WTC11 (cell line): ENCODE results near the gene BORCS6. TPM values are rescaled to one million over a fixed set of nuclear protein-coding genes. Genes with fewer than 3 reads are reported as not detected.

ENCODE experiments used
- ATAC-seq: fragments of 200-7000 bp; cut with Tn5 transposase; 2 replicates; pipeline ENCODE4 v1.10.0; 2021; ENCODE audit warnings: mild to moderate bottlenecking, moderate library complexity
- CTCF ChIA-PET: fragments of 300-600 bp; sonication (Branson Sonifier 250); formaldehyde crosslinking; loops from one replicate; lab custom pipeline; 2021; ENCODE audit warnings: antibody characterized with exemption; lab: Charles Lee
- POLR2A ChIA-PET: fragments of 350-600 bp; sonication (Branson Sonifier 250); formaldehyde crosslinking; loops from one replicate; lab custom pipeline; 2021; ENCODE audit warnings: antibody characterized with exemption; lab: Charles Lee
- DNase-seq: peaks from one replicate; pipeline ENCODE4 v3.0.0; 2021; ENCODE audit warnings: low spot score
- H3K27ac Mint-ChIP-seq: 2 replicates; pipeline ENCODE4 v1.8.0; 2021; ENCODE audit warnings: mixed read lengths
- H3K27me3 Mint-ChIP-seq: 2 replicates; pipeline ENCODE4 v1.8.0; 2021; ENCODE audit warnings: low read depth, mild to moderate bottlenecking, moderate library complexity, mixed read lengths
- H3K36me3 Mint-ChIP-seq: 2 replicates; pipeline ENCODE4 v1.8.0; 2021; ENCODE audit warnings: mixed read lengths
- H3K4me1 Mint-ChIP-seq: 2 replicates; pipeline ENCODE4 v1.8.0; 2022; ENCODE audit warnings: mixed read lengths
- H3K4me3 Mint-ChIP-seq: 2 replicates; pipeline ENCODE4 v1.8.0; 2021; ENCODE audit warnings: mild to moderate bottlenecking, moderate library complexity, mixed read lengths
- H3K9me3 Mint-ChIP-seq: 2 replicates; pipeline ENCODE4 v1.8.0; 2021; ENCODE audit warnings: mixed read lengths
- CREM ChIP-seq: sonication (generic); formaldehyde crosslinking; IDR thresholded peaks from 2 replicates; pipeline ENCODE4 v1.8.1; 2022; ENCODE audit warnings: mild to moderate bottlenecking, missing genetic modification reagents, moderate library complexity
- E2F5 ChIP-seq: sonication (generic); formaldehyde crosslinking; IDR thresholded peaks from 2 replicates; pipeline ENCODE4 v1.8.1; 2022; ENCODE audit warnings: mild to moderate bottlenecking, moderate library complexity, missing genetic modification reagents
- FOXP4 ChIP-seq: sonication (generic); formaldehyde crosslinking; IDR thresholded peaks from 2 replicates; pipeline ENCODE4 v1.8.0; 2022; ENCODE audit warnings: mild to moderate bottlenecking, missing genetic modification reagents
- GRHL2 ChIP-seq: fragments of 250-450 bp; sonication (Bioruptor Pico); IDR thresholded peaks from 2 replicates; pipeline ENCODE4 v1.8.0; 2022; ENCODE audit warnings: mild to moderate bottlenecking, moderate library complexity; ENCODE audit not compliant: insufficient replicate concordance, severe bottlenecking
- MAX ChIP-seq: sonication (generic); formaldehyde crosslinking; IDR thresholded peaks from 2 replicates; pipeline ENCODE4 v1.8.0; 2022; ENCODE audit warnings: mild to moderate bottlenecking, missing genetic modification reagents
- MYBL2 ChIP-seq: sonication (generic); formaldehyde crosslinking; IDR thresholded peaks from 2 replicates; pipeline ENCODE4 v1.8.1; 2023; ENCODE audit warnings: mild to moderate bottlenecking, moderate library complexity, missing genetic modification reagents
- RORB ChIP-seq: fragments of 250-450 bp; sonication (Bioruptor Pico); IDR thresholded peaks from 2 replicates; pipeline ENCODE4 v1.9.0; 2021; ENCODE audit warnings: mild to moderate bottlenecking
- SMAD3 ChIP-seq: sonication (generic); formaldehyde crosslinking; IDR thresholded peaks from 2 replicates; pipeline ENCODE4 v1.8.0; 2022; ENCODE audit warnings: missing genetic modification reagents, mild to moderate bottlenecking, borderline replicate concordance
- TEAD4 ChIP-seq: sonication (generic); formaldehyde crosslinking; IDR thresholded peaks from 2 replicates; pipeline ENCODE4 v1.8.0; 2022; ENCODE audit warnings: mild to moderate bottlenecking, missing genetic modification reagents
- TP53 ChIP-seq: sonication (generic); formaldehyde crosslinking; IDR thresholded peaks from 2 replicates; pipeline ENCODE4 v1.8.1; 2023; ENCODE audit warnings: mild to moderate bottlenecking, missing genetic modification reagents
- ZBTB21 ChIP-seq: sonication (generic); formaldehyde crosslinking; IDR thresholded peaks from 2 replicates; pipeline ENCODE4 v1.8.1; 2023; ENCODE audit warnings: mild to moderate bottlenecking, missing genetic modification reagents, borderline replicate concordance
- ZBTB43 ChIP-seq: sonication (generic); formaldehyde crosslinking; IDR thresholded peaks from 2 replicates; pipeline ENCODE4 v1.8.1; 2023; ENCODE audit warnings: mild to moderate bottlenecking, missing genetic modification reagents
- ZNF121 ChIP-seq: sonication (generic); formaldehyde crosslinking; IDR thresholded peaks from 2 replicates; pipeline ENCODE4 v1.8.0; 2023; ENCODE audit warnings: missing genetic modification reagents
- ZNF232 ChIP-seq: sonication (generic); formaldehyde crosslinking; IDR thresholded peaks from 2 replicates; pipeline ENCODE4 v1.8.0; 2022; ENCODE audit warnings: mild to moderate bottlenecking, missing genetic modification reagents
- ZNF317 ChIP-seq: sonication (generic); formaldehyde crosslinking; IDR thresholded peaks from 2 replicates; pipeline ENCODE4 v1.8.1; 2023; ENCODE audit warnings: low read depth, mild to moderate bottlenecking, moderate library complexity, missing genetic modification reagents, borderline replicate concordance
- total RNA-seq: library from RNA; stranded (reverse); gene quantifications from 3 replicates; pipeline ENCODE4 v1.2.3, GENCODE V29; 2021
- TF ChIP-seq, protein P1 (sequence below): sonication (generic); formaldehyde crosslinking; IDR thresholded peaks from 2 replicates; pipeline ENCODE4 v1.8.1; 2023; ENCODE audit warnings: mild to moderate bottlenecking, missing genetic modification reagents, moderate library complexity
- TF ChIP-seq, protein P2 (sequence below): sonication (generic); formaldehyde crosslinking; IDR thresholded peaks from 2 replicates; pipeline ENCODE4 v1.8.1; 2023; ENCODE audit warnings: mild to moderate bottlenecking, missing genetic modification reagents, borderline replicate concordance
- TF ChIP-seq, protein P3 (sequence below): sonication (generic); formaldehyde crosslinking; IDR thresholded peaks from 2 replicates; pipeline ENCODE4 v1.8.0; 2023; ENCODE audit warnings: missing genetic modification reagents
- TF ChIP-seq, protein P4 (sequence below): sonication (generic); formaldehyde crosslinking; IDR thresholded peaks from 2 replicates; pipeline ENCODE4 v1.8.1; 2023; ENCODE audit warnings: mild to moderate bottlenecking, moderate library complexity, missing genetic modification reagents

Gene BORCS6
- total RNA-seq, 1 experiment from 2014 or later = 5.6 TPM

GRCh38 chr17:8210761-8211458 is 20.9 kb upstream of the BORCS6 start:
- POLR2A ChIA-PET = interaction anchor here (0.6 to 3.2 kb wide), 18 partner anchors 8 to 502 kb away, joined by 3 to 43 read pairs (median 4); partner anchors contain the start of genes BORCS6, CTC1 and SLC25A35
- H3K36me3 Mint-ChIP-seq = peaks cover 20% of the 10 kb centered on the region
- H3K9me3 Mint-ChIP-seq = no peaks in the 10 kb centered on the region
- peak overlapping the region; percentile 96 for H3K27ac Mint-ChIP-seq
- peaks cover 16% of the 10 kb centered on the region for H3K4me1 Mint-ChIP-seq
- peak overlapping the region; percentile 89 for H3K4me3 Mint-ChIP-seq
- TF ChIP-seq ZNF317 (CRISPR knock-in tag) (no peak), ZBTB21 (CRISPR knock-in tag) (no peak), FOXP4 (CRISPR knock-in tag) (no peak), ZNF121 (no peak)
- TF ChIP-seq, protein P1, sequence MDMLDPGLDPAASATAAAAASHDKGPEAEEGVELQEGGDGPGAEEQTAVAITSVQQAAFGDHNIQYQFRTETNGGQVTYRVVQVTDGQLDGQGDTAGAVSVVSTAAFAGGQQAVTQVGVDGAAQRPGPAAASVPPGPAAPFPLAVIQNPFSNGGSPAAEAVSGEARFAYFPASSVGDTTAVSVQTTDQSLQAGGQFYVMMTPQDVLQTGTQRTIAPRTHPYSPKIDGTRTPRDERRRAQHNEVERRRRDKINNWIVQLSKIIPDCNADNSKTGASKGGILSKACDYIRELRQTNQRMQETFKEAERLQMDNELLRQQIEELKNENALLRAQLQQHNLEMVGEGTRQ (CRISPR knock-in tag) = no peak
- ATAC-seq (peak; percentile 4), DNase-seq (no peak)
- no peaks in the 10 kb centered on the region for H3K27me3 Mint-ChIP-seq
- CTCF ChIA-PET = interaction anchor here (0.6 to 2.2 kb wide), 12 partner anchors 10 to 358 kb away, joined by 3 to 10 read pairs (median 5); partner anchors contain the start of gene ALOXE3

- ATAC-seq (peak; percentile 91), DNase-seq (peak; percentile 95)
- ChIA-PET CTCF (interaction anchor here (0.6 to 2.2 kb wide), 13 partner anchors 10 to 857 kb away, joined by 3 to 10 read pairs (median 5); partner anchors contain the start of genes ALOXE3 and BORCS6), POLR2A (interaction anchor here (0.5 to 3.2 kb wide), 24 partner anchors 9 to 503 kb away, joined by 3 to 43 read pairs (median 4); partner anchors contain the start of genes BORCS6, CTC1, PER1 and SLC25A35)
- Mint-ChIP-seq H3K27ac (peak within 1 kb of the TSS; percentile 96), H3K4me1 (peaks cover 16% of the 10 kb centered on the region), H3K4me3 (peak within 1 kb of the TSS; percentile 89), H3K27me3 (no peaks in the 10 kb centered on the region), H3K36me3 (peaks cover 28% of the 10 kb centered on the region), H3K9me3 (no peaks in the 10 kb centered on the region)
- TF ChIP-seq ZBTB43 (CRISPR knock-in tag) (peak; percentile 85), ZNF232 (CRISPR knock-in tag) (peak; percentile 96), CREM (peak; percentile 84), TEAD4 (CRISPR knock-in tag) (peak; percentile 39; the same call in 1 of the 2 replicates), MYBL2 (peak; percentile 100), SMAD3 (CRISPR knock-in tag) (peak; percentile 72; the same call in 1 of the 2 replicates), MAX (CRISPR knock-in tag) (peak; percentile 98), TP53 (peak; percentile 91), GRHL2 (CRISPR knock-in tag) (no peak), E2F5 (CRISPR knock-in tag) (peak; percentile 97), RORB (CRISPR knock-in tag) (no peak)
- TF ChIP-seq, protein P2, sequence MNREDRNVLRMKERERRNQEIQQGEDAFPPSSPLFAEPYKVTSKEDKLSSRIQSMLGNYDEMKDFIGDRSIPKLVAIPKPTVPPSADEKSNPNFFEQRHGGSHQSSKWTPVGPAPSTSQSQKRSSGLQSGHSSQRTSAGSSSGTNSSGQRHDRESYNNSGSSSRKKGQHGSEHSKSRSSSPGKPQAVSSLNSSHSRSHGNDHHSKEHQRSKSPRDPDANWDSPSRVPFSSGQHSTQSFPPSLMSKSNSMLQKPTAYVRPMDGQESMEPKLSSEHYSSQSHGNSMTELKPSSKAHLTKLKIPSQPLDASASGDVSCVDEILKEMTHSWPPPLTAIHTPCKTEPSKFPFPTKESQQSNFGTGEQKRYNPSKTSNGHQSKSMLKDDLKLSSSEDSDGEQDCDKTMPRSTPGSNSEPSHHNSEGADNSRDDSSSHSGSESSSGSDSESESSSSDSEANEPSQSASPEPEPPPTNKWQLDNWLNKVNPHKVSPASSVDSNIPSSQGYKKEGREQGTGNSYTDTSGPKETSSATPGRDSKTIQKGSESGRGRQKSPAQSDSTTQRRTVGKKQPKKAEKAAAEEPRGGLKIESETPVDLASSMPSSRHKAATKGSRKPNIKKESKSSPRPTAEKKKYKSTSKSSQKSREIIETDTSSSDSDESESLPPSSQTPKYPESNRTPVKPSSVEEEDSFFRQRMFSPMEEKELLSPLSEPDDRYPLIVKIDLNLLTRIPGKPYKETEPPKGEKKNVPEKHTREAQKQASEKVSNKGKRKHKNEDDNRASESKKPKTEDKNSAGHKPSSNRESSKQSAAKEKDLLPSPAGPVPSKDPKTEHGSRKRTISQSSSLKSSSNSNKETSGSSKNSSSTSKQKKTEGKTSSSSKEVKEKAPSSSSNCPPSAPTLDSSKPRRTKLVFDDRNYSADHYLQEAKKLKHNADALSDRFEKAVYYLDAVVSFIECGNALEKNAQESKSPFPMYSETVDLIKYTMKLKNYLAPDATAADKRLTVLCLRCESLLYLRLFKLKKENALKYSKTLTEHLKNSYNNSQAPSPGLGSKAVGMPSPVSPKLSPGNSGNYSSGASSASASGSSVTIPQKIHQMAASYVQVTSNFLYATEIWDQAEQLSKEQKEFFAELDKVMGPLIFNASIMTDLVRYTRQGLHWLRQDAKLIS (CRISPR knock-in tag) = peak; percentile 89; the same call in 1 of the 2 replicates
- TF ChIP-seq, protein P3, sequence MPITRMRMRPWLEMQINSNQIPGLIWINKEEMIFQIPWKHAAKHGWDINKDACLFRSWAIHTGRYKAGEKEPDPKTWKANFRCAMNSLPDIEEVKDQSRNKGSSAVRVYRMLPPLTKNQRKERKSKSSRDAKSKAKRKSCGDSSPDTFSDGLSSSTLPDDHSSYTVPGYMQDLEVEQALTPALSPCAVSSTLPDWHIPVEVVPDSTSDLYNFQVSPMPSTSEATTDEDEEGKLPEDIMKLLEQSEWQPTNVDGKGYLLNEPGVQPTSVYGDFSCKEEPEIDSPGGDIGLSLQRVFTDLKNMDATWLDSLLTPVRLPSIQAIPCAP = peak; percentile 72; the same call in 1 of the 2 replicates
- TF ChIP-seq, protein P4, sequence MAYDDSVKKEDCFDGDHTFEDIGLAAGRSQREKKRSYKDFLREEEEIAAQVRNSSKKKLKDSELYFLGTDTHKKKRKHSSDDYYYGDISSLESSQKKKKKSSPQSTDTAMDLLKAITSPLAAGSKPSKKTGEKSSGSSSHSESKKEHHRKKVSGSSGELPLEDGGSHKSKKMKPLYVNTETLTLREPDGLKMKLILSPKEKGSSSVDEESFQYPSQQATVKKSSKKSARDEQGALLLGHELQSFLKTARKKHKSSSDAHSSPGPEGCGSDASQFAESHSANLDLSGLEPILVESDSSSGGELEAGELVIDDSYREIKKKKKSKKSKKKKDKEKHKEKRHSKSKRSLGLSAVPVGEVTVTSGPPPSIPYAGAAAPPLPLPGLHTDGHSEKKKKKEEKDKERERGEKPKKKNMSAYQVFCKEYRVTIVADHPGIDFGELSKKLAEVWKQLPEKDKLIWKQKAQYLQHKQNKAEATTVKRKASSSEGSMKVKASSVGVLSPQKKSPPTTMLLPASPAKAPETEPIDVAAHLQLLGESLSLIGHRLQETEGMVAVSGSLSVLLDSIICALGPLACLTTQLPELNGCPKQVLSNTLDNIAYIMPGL = peak; percentile 91
Observed at GRCh38 chr17:8209907-8210760, 20.2 kb upstream of the BORCS6 start, which contains the start of gene AURKB. Gene AURKB, minus strand, starts transcription at chr17:8210575. Its CDS starts 351 bp downstream, at chr17:8210224.
